HUES6 (cell line): Measurements from ENCODE around the gene COL6A3.

Experiments used
- H3K27ac ChIP-seq: 2 replicates; pipeline ENCODE4 v1.7.0; 2013; ENCODE audit warnings: low read depth, mild to moderate bottlenecking, low read length, inconsistent platforms
- H3K27me3 ChIP-seq: 2 replicates; pipeline ENCODE4 v1.6.1; 2013; ENCODE audit warnings: low read length; ENCODE audit not compliant: control insufficient read depth, insufficient read depth
- H3K36me3 ChIP-seq: 2 replicates; pipeline ENCODE4 v1.6.1; 2013; ENCODE audit warnings: low read length; ENCODE audit not compliant: control insufficient read depth, insufficient read depth
- H3K4me1 ChIP-seq: 2 replicates; pipeline ENCODE4 v1.6.1; 2013; ENCODE audit warnings: low read length; ENCODE audit not compliant: control insufficient read depth, insufficient read depth
- H3K4me3 ChIP-seq: 2 replicates; pipeline ENCODE4 v1.5.1; 2013; ENCODE audit warnings: low read depth, low read length
- H3K9ac ChIP-seq: one replicate; pipeline ENCODE4 v1.6.1; 2013; ENCODE audit warnings: mild to moderate bottlenecking, low read length
- H3K9me3 ChIP-seq: 2 replicates; pipeline ENCODE4 v1.6.1; 2013; ENCODE audit warnings: low read depth, low read length; ENCODE audit not compliant: control insufficient read depth, insufficient read depth

COL6A3 gene

GRCh38 chr2:237323656-237324055 lies 90.3 kb downstream of the COL6A3 start:
- no peaks in the 10 kb centered on the region for H3K9me3 ChIP-seq
- no peak overlapping the region for H3K9ac ChIP-seq
- H3K4me1 ChIP-seq = no peaks in the 10 kb centered on the region
- no peak overlapping the region for H3K27ac ChIP-seq
- H3K36me3 ChIP-seq = no peaks in the 10 kb centered on the region
- no peak overlapping the region for H3K4me3 ChIP-seq
- H3K27me3 ChIP-seq = no peaks in the 10 kb centered on the region

DNA sequence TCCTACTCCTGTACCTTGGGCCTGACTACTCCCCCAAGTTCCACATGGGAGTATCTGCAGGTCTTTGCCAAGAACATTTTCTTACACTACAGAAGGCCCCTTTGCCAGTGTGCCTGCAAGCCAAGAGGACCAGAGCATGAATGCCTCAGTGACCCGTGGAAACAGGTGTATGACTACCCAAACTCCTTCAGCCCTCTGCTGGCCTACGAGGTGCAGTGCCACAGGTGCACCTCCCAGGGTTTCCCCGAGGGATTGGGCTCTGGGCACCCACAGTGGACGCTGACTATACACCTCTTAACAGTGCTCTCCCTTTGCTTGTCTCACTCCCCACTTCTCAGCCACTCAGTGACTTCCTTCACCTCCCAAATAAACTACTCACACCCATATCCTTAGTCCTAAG lies 91.4 kb downstream of the COL6A3 start:
- Histone ChIP-seq H3K4me1 (no peaks in the 10 kb centered on the region), H3K27me3 (no peaks in the 10 kb centered on the region), H3K27ac (no peak overlapping the region)

DNA sequence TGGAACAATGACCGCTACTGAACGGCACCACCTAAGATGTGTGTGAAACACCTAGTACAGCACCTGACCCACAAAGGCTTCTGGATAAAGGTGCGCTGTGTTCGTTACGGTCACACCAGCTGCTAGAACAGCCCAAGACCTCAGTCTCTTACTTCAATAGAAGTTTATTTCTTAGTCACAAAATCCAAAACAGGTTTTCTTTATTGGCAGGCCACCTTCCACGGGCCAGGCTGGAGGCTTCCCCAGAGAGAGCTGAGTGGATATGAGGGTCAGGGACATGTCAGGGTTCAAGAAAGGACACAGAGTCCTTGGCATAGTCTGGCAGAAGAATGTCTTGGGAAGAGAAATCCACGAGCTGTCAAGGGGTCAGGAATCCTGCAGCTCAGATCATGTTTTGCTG lies 92.2 kb downstream of the COL6A3 start:
- H3K27ac ChIP-seq = no peak overlapping the region
- H3K4me3 ChIP-seq = no peak overlapping the region
- no peaks in the 10 kb centered on the region for H3K36me3 ChIP-seq
- H3K27me3 ChIP-seq = no peaks in the 10 kb centered on the region
- H3K9ac ChIP-seq = no peak overlapping the region
- no peaks in the 10 kb centered on the region for H3K9me3 ChIP-seq
- no peaks in the 10 kb centered on the region for H3K4me1 ChIP-seq

More for the DNA sequence above, 91.4 kb downstream of the COL6A3 start:
- Histone ChIP-seq H3K4me3 (no peak overlapping the region), H3K9ac (no peak overlapping the region), H3K36me3 (no peaks in the 10 kb centered on the region), H3K9me3 (no peaks in the 10 kb centered on the region)

- H3K4me3 ChIP-seq = no peak overlapping the region
- no peaks in the 10 kb centered on the region for H3K36me3 ChIP-seq
- H3K27me3 ChIP-seq = no peaks in the 10 kb centered on the region
- no peaks in the 10 kb centered on the region; the same call in 1 of the 2 replicates for H3K4me1 ChIP-seq
- no peak overlapping the region for H3K9ac ChIP-seq
- H3K27ac ChIP-seq = no peak overlapping the region
- no peaks in the 10 kb centered on the region for H3K9me3 ChIP-seq
Measured at GRCh38 chr2:237320801-237321560, 93.0 kb downstream of the COL6A3 start.

GRCh38 chr2:237319887-237320286 lies 94.1 kb downstream of the COL6A3 start:
- Histone ChIP-seq H3K4me1 (peaks cover 7% of the 10 kb centered on the region; the same call in 1 of the 2 replicates), H3K27ac (no peak overlapping the region), H3K9ac (no peak overlapping the region), H3K36me3 (no peaks in the 10 kb centered on the region), H3K9me3 (no peaks in the 10 kb centered on the region), H3K27me3 (no peaks in the 10 kb centered on the region), H3K4me3 (no peak overlapping the region)

DNA sequence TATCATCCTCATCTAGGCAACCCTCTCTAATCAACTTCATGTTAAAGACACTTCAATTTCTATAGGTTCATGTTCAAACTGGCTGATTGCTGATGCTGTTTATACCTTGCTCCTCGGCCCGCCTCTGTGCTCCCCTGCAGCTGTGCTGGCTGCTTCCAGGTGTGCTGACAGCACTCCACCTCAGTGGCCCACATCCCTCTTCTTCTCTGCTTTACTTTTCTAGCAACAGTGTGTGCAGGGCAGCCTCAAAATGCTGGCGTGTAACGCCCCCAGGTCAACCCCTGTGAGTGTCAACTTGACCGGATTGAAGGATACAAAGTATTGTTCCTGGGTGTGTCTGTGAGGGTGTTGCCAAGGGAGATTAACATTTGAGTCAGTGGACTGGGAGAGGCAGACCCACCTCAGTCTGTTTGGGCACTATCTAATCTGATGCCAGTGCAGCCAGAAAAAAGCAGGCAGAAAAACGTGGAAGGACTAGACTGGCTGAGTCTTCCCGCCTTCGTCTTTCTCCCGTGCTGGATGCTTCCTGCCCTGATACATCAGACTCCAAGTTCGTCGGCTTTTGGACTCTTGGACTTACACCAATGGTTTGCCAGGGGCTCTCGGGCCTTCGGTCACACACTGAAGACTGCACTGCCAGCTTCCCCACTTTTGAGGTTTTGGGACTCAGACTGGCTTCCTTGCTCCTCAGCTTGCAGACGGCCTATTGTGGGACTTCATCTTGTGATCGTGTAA lies 94.7 kb downstream of the COL6A3 start:
- Histone ChIP-seq H3K9ac (no peak overlapping the region), H3K4me3 (no peak overlapping the region), H3K27me3 (no peaks in the 10 kb centered on the region), H3K36me3 (no peaks in the 10 kb centered on the region), H3K9me3 (no peaks in the 10 kb centered on the region), H3K27ac (no peak overlapping the region), H3K4me1 (peaks cover 7% of the 10 kb centered on the region; the same call in 1 of the 2 replicates)

GRCh38 chr2:237316339-237316738 lies 97.6 kb downstream of the COL6A3 start:
- Histone ChIP-seq H3K27ac (no peak overlapping the region), H3K36me3 (no peaks in the 10 kb centered on the region), H3K9ac (no peak overlapping the region), H3K27me3 (no peaks in the 10 kb centered on the region), H3K4me3 (no peak overlapping the region), H3K4me1 (peaks cover 7% of the 10 kb centered on the region; the same call in 1 of the 2 replicates), H3K9me3 (no peaks in the 10 kb centered on the region)

DNA sequence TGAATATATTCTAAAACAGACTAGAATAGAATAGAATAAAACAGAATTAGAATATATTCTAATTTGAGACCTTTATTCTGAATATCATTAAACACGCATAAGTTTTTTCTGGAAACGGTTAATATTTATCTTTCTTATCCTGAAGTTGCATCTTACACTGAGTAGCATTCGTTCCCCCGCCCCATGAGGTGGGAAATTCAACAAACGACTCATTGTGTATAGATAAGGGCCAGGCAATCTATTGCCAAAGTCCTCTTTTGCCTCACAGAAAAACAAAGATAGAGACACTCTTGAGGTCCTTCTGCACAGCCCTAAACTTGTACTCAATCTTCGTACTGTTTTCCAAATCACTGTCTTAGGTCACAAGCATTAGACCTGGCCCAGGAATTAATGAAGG lies 98.1 kb downstream of the COL6A3 start:
- H3K27me3 ChIP-seq = no peaks in the 10 kb centered on the region
- no peak overlapping the region for H3K9ac ChIP-seq
- peaks cover 8% of the 10 kb centered on the region; the same call in 1 of the 2 replicates for H3K4me1 ChIP-seq
- no peak overlapping the region; the same call in 1 of the 2 replicates for H3K27ac ChIP-seq
- H3K9me3 ChIP-seq = no peaks in the 10 kb centered on the region
- H3K36me3 ChIP-seq = no peaks in the 10 kb centered on the region
- H3K4me3 ChIP-seq = no peak overlapping the region

GRCh38 chr2:237315170-237315828 lies 98.7 kb downstream of the COL6A3 start:
- no peaks in the 10 kb centered on the region for H3K36me3 ChIP-seq
- peak overlapping the region; percentile 57 for H3K9ac ChIP-seq
- H3K4me3 ChIP-seq = no peak overlapping the region
- H3K27me3 ChIP-seq = no peaks in the 10 kb centered on the region
- H3K27ac ChIP-seq = peak overlapping the region; percentile 54; the same call in 1 of the 2 replicates
- no peaks in the 10 kb centered on the region for H3K9me3 ChIP-seq
- peaks cover 12% of the 10 kb centered on the region; the same call in 1 of the 2 replicates for H3K4me1 ChIP-seq

DNA sequence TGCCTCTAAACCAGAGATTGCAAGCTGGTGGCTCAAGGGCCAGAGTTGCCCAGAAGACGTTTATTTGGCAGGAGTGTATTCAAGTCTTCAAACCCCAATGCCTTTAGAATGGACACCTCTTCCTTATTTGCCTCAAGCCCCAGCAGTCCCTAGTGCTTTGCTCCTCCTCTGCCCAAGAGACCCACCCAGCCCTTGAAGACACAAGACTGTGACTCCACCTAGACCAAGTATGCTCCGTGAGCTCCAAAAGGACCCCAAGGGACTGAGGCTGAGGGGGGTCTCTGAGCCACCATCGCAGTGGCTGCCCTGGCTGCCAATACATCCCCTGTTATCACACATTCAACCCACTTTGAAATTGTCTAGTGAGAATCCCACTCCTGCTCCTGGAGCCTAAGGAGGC lies 99.3 kb downstream of the COL6A3 start:
- no peaks in the 10 kb centered on the region for H3K9me3 ChIP-seq
- H3K4me1 ChIP-seq = peaks cover 12% of the 10 kb centered on the region; the same call in 1 of the 2 replicates
- no peaks in the 10 kb centered on the region for H3K27me3 ChIP-seq
- peak overlapping the region; percentile 57 for H3K9ac ChIP-seq
- no peaks in the 10 kb centered on the region for H3K36me3 ChIP-seq
- H3K27ac ChIP-seq = peak overlapping the region; percentile 54; the same call in 1 of the 2 replicates
- H3K4me3 ChIP-seq = no peak overlapping the region
